GM20431 (cell line): Measurements from ENCODE around the gene C1orf210.

ENCODE experiments used
- in situ Hi-C: fragments of 300-500 bp; cut with MseI, MboI; formaldehyde crosslinking; loops from one replicate; pipeline ENCODE4 v1.15.0; 2020; ENCODE audit warnings: low sequenced_read_pairs; ENCODE audit not compliant: unreplicated experiment

Gene C1orf210

DNA sequence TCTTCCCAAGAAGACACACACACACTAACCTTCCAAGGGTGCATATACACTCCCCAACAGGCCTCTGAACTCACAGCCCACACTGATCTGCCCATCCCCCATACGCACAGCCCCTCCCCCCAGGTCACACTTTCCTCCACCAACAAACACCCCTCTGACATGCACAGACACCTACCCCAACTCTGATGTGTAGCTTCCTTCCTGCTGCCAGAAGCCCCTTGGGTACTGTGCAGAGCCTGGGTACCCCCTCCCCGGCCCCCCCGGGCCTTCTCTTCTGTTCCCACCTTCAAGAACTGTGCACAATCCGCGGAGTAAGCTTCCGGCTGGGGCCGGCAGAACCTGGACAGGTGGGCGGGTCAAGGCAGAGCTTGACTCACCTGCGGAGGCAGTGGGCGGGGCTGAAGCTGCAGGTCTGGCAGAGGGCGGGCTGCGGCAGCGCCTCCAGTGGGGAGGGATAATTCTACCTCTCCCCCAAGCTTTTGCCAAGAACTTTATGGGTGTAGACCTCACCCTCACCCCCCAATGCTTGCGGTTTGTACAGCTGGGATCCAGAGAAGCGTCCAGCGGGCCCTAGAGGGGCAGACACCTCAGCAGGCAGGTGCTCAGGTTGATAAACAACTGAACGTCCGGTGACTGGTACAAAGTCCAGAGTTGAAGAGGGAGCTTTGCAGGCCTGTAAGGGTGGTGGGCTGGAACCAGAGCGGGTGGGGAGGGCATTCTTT lies at the start of gene C1orf210:
C1orf210 (minus strand) TSS at position 313 of the 722 bp plus-strand sequence. CDS start 2,311 bp downstream, outside the sequence.
- in situ Hi-C loops = no loop called here

DNA sequence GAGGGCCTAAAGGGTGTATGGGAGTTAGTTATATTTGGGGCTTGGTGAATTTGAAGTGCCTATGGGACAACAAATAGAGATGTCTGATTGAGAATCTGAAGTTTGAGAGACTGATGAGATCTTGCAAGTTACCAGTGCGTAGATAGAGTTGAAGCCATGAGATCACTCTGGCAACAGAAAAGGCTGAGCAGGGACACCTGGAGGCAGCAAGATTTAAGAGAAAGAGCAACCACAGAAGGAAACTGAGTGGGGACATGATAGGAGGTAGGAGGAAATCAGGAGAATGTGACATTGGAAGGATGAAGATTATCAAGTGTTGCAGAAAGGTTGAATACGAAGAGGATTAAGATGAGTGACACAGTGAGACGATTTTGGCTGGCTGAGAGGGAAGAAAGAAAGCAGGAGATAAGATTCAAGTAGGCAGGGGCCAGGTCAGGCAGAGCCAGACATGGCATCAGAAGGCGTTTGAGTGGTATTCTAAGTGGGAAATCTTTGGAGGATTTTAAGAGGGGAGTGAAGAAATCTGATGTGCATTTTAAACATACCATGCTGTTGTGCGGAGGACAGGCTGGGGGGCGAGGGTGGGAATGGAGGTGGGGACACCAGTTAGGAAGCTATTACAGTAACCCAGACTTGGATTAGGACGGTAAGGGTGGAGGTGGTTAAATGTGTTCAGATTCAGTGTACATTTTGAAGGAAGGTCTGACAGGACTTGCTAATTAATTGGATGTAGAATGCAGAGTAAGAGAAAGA lies 49.2 kb upstream of the C1orf210 start:
- in situ Hi-C loops = no loop called here

DNA sequence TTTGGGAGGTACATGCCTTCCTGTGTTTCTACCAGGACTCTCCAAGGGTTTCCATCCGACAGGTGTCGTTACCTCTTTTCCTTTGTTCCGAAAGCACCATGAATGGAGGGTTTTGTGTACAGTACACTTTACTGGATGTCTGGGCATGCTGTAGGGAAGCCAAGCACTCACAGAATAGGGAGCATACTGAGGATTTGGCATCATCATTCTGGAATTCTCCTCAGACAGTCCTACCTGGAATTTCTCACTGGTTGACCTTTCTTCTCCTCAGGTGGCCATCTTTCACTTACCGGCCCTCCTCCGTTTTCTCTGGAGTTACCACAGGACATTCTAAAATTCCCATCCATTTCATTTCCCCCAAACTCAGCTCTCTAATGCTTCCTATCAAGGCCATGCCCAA lies 46.3 kb upstream of the C1orf210 start:
- in situ Hi-C loops = no loop called here

DNA sequence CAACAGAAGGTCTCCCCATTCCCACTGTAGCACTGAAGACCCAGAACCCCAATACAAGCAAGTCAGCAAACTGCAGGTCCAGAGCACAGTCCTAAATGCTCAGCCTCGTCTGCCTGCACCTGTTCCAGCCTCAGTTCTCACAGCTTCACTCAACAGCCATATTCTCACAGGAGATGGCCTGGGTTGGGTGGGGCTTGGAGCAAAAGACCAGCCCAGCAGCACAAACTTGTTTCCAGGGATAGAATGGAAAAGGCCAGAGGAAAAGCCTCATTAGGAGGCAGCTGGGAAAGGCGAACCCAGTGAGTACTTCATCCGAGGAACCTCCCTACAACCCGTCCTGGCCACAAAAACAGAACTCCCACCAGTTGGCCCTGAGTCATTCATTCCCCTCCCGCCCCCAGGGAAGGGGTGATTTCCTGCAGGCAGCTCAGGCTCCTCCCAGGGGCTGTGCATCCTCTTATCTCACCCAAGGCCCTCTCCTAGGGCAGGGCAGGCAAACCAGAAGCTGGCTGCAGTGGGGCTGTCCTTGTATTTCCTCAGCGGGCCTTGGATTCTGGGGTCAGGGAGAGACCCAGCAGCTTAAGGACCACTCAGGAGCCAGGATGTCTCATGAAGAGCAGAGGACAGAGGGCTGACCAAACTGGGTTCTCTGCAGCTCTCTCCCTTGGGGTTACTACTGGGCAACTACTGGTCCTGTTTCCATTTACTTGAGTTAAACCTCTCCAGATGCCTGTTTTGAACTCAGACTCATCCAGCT lies 44.8 kb upstream of the C1orf210 start:
- in situ Hi-C loops = no loop called here

DNA sequence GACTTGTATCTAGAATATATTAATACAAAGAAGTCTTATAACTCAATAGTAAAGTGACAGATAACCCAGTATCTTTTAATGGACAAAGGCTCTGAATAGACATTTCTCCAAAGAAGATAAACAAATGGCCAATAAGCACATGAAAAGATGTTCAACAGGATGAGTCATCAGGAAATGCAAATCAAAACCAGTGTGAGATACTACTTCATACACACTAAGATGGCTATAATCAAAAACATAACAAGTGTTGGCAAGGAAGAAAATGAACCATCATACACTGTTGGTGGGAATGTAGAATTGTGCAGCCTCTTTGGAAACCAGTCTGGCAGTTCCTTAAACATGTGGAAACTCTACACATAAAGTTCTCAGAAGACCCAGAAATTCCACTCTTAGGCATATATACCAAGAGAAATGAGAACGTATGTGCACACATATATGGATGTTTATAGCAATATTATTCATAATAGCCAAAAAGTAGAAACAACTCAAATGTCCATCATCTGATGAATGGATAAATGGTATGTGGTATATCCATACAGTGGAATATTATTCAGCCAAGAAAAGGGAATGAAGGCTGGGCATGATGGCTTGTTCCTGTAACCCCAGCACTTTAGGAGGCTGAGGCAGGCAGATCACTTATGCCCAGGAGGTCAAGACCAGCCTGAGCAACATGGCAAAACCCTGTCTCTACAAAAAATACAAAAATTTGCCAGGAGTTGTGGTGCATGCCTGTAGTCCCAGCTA lies 42.3 kb upstream of the C1orf210 start:
- in situ Hi-C loops = no loop called here

DNA sequence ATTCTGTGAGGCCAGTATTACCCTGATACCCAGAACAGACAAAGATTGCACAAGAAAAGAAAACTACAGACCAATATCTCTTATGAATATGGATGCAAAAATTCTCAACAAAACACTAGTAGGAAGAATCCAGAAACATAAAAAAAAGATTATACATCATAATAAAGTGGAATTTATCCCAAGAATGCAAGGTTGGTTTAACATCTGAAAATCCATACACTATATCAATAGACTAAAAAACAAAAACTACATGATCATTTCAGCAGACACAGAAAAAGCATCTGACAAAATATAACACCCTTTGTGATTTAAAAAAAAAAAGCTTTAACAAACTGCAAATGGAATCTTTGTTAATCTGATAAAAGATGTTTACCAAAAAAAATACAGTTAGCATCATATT lies 40.0 kb upstream of the C1orf210 start:
- in situ Hi-C loops = no loop called here

DNA sequence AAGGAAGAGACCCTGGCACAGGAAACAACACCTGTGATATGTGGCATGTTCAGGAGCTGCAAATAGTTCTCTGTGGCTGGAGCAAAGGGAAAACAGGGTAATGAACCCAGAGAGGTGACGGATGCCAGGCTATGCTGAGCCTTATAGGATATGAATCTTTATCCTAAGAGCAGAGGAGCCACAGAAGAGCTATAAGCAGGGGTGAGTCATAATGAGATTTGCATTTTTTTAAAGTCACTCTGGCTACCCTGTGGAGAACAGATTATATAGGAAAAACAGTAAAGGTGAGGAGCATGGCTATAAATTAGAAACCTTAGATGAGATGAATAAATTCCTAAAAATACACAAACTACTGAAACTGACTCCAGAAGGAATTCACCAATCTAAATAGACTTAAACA lies 39.4 kb upstream of the C1orf210 start:
- in situ Hi-C loops = no loop called here

DNA sequence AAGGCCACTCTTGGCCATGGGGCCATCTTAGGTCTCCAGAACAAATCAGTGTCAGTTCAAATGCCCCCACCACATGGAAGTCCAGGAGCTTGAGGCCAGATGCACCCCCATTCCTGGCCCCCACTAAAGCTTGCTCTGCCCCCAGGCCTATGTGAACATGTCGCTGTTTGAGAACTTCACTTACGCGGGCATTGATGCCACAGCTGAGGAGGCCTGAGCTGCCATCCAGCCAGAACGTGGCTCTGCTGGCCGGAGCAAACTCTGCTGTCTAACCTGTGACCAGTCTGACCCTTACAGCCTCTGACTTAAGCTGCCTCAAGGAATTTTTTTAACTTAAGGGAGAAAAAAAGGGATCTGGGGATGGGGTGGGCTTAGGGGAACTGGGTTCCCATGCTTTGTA lies 37.1 kb upstream of the C1orf210 start:
- in situ Hi-C loops = no loop called here

DNA sequence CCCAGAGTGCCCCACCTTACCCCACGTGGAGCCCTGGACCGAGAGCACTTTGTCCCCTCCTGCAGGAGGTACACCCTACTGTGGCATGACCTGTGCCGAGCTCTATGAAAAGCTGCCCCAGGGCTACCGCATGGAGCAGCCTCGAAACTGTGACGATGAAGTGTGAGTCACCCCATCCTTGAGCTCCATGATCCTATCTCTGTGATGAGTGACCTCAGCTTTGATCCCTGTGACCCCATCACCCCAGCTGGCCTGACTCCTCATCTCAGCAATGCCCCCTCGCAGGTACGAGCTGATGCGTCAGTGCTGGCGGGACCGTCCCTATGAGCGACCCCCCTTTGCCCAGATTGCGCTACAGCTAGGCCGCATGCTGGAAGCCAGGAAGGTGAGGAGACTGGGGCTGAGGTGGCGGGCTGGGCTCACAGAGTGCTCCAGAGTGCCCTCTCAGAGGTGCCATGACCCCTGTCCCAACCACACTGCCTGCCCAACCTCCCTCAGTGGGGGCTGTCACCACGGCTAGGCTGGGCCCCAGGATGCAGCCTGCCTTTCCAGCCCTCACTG lies 36.0 kb upstream of the C1orf210 start:
- in situ Hi-C loops = no loop called here

DNA sequence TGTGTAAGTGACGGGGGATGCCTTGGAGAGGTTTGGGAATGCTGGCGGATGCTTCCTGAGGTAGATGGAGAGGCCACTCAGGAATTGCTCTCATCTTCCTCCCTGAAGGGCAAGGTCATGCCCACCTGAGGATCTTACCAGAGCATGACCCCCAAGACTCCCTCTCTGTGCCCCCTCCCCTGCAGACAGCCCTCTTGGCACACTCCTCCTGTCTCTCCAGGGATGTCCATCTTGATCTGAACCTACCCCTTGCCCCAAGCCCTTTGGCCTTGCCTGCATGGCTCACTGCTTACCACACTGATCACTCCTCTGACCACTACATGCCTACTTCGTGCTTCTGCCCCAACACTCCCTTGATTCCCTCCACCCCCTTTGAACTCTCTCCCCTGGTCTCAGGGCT lies 34.4 kb upstream of the C1orf210 start:
- in situ Hi-C loops = no loop called here

DNA sequence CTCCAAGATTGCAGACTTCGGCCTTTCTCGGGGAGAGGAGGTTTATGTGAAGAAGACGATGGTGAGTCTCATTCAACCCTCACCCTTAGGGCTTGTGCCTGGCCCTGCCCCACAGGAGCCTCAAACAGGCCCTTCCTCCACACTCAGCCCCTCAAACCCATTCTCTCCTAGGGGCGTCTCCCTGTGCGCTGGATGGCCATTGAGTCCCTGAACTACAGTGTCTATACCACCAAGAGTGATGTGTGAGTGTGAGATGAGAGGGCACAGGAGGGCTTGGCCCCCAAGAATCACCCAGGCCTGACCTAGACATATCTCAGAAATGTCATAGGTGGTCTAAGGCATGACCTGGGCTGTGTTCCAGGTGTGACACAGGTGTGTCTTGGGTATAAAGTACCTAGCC lies 33.9 kb upstream of the C1orf210 start:
- in situ Hi-C loops = no loop called here

DNA sequence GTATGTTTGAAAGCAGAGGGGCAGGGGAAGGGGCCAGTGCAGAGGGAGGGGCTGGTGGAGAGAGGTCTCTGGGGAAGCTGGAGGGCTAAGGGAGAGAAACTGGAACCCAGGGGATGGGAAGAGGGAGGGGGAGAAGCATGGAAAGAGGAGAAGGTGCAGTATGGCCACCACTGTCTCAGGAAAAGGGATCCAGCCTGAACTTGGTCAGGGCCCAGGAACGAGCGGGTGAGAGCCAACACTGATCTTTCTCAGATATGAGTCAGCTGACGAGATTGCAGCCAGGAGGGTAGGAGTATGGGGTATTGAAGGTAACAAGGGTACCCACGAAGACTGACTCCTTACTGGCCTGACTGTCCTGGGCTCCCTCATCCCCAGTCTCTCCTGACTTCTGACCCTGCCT lies 33.5 kb upstream of the C1orf210 start:
- in situ Hi-C loops = no loop called here

DNA sequence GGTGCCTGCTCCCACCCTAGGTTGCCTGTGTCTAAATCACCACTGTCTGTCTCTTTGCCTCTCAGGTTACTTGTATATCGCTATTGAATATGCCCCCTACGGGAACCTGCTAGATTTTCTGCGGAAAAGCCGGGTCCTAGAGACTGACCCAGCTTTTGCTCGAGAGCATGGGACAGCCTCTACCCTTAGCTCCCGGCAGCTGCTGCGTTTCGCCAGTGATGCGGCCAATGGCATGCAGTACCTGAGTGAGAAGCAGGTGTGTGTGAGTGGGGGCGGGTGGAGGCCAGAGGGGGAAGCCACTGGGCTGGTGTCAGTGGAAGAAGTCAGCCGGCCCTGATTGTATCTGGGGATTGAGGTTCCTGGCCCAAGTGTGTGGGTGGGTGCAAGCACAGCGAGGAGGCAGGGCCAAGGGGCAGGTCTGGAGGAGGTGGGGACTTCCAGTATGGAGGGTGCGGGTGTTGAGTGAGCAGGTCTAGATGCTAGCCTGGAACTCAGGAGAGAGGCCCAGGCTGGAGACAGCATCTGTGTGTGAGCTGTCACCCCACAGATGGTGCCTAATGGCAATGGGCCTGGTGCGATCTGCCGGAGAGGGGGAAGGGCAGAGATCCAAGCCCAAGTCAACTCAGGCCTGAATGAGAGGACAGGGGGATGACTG lies 32.6 kb upstream of the C1orf210 start:
- in situ Hi-C loops = no loop called here

DNA sequence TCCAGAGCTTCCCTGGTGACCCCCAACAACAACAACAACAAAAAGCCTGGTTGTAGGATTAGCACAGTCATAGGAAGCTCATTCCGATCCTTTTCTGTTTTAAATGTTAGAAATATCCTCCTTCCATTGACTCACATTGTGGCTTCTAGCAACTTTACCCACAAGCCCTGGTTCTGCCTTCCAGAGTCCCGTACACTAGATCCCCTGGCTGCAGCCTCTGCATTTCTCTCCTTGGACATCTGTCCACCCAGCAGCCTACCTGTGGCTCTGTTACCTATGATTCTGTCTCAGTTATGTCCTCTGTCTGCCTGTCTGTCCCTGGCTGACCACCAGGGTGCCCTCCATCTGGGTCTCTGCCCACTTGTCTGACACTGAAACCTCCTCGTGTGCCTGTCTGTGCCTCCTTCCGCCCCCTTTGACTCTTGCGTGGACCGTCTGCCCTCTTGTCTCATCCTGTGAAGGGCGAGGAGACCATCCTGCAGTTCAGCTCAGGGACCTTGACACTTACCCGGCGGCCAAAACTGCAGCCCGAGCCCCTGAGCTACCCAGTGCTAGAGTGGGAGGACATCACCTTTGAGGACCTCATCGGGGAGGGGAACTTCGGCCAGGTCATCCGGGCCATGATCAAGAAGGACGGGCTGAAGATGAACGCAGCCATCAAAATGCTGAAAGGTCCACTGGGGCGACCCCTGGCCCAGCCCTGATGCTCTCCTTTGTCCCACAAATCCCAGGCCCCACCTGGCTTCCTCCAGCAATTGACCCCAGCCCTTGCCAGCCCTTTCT lies 31.5 kb upstream of the C1orf210 start:
- in situ Hi-C loops = no loop called here

DNA sequence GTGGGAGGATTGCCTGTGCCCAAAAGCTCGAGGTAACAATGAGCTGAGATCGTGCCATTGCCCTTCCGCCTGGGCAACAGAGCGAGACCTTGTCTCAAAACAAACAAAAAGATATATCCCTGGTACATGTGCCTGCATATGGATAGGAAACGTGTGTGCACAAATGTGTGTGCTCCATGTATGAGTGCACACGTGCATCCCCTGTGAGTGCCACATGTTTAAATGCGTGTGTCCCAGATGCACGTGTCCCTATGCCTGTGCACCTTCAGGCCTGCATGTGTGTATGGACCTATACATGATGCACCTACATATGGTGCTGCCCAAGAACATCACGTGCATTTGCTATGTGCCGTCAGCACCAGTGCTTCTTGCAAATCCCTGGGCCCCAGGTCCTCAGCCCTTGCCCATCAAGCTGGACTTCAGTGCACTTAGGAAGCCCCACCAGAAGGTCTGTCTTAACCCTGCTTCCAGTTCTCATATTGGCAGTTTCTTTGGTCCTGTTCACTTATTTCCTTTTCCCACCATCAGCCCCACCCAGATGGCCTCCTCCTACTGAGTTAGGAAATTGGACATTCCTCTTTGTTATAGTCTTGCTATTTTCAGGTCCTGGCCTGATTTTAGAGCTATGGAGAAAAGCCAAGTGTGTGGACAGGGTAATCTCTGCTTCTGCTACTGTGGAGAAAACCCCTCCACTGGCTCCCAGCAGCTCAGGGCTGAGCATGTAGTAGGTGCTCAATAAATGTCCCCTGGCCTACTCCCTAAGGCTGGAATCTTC lies 30.8 kb upstream of the C1orf210 start:
- in situ Hi-C loops = no loop called here

DNA sequence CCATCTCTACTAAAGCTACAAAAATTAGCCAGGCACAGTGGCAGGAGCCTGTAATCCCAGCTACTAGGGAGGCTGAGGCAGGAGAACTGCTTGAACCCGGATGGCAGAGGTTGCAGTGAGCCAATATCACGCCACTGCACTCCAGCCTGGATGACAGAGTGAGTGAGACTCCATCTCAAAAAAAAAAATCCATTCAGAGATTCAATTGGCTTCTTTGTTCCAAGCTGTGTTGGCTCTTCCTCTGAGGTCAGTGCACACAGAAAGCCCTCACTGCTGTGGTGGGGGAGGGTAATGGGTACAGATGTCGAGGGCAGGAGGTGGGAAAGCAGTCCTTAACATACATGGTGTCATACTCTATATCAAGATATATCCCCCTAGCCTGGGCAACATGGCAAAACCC lies 30.1 kb upstream of the C1orf210 start:
- in situ Hi-C loops = no loop called here

DNA sequence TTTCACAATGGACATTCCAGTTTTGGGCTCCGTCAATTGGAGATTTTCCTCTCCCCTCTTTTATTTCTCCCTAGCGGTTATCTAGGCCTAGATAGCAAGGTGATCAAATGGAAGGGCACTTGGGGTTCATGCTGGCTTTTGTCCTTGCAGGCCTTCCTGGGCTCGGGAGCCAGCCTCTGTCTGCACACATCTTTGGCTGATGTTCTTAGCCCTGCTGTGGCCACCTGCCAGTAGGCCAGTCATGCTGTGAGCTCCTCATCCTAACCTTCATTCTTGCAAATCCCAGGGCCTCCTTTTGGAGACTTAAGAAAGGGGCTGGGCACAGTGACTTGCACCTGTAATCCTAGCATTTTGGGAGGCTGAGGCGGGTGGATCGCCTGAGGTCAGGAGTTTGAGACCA lies 28.9 kb upstream of the C1orf210 start:
- in situ Hi-C loops = no loop called here

DNA sequence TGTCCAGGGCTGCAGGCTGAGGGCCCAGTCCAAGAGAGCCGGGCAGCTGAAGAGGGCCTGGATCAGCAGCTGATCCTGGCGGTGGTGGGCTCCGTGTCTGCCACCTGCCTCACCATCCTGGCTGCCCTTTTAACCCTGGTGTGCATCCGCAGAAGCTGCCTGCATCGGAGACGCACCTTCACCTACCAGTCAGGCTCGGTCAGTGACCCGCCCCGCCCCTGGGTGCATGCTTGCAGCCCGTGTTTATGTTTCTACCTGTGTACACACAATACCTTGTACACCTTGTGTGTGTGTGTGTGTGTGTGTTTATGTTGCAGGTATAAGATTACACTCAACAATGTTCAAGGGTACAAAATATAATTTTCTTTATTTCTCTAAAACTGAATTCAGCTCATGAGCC lies 28.4 kb upstream of the C1orf210 start:
- in situ Hi-C loops = no loop called here
